GM18858 (cell line): ENCODE measurements around the gene ZNF862.
"Not testable (repeated sequence)": the region's sequence is repeated elsewhere in the genome, so short reads cannot be mapped to it uniquely, and the experiment has no call there.

Experiments
- ATAC-seq: cut with Tn5 transposase; IDR thresholded peaks from one replicate; pipeline ENCODE4 v1.9.1; 2021; ENCODE audit not compliant: unreplicated experiment

The ZNF862 gene

DNA sequence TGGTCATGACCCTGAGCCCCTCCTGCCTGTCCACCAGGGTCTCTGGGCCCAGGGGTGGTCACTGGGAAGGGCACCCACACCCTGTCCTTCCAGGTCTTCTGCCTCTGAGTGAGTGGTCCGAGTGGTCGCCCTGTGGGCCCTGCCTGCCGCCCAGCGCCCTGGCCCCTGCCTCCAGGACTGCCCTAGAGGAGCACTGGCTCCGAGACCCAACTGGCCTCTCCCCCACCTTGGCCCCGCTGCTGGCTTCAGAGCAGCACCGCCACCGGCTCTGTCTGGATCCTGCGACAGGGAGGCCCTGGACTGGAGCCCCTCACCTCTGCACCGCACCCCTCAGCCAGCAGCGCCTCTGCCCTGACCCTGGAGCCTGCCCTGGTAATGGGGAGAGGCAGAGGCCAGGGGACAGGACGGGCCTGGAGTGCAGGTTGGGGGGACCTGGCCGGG, 13.9 kb upstream of the ZNF862 start:
- ATAC-seq = no peak

DNA sequence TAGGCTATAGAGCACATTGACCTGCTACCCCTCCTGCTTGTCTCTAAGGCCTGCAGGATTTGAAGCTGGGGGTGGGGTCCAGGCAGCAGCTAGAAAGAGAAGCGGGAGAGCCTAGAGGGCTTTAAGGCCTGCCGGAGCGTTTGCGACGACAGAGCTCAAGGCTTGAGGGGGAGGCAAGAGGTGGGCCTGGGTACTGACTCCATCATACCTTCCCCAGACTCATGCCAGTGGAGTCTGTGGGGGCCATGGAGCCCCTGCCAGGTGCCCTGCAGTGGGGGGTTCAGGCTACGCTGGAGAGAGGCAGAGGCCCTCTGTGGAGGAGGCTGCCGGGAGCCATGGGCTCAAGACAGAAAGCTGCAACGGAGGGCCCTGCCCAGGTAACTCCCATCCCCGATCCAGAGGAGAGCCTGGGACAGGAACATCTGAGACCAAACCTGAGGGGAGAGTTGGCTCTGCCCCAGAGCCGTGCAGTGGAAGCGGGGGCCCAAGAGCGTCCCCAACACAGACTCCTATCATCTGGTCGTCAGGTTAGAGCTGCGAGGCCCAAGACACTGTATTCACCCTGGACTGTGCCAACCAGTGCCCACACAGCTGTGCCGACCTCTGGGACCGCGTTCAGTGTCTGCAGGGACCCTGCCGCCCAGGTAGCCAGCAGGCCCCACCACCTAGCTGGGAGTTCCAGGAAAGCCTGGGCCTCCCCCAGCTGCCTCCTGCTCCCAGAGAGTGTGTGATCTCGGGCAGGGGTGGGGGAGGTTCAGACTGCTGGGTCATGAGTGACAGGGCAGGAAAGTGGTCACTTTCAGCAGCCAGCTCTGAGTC, 13.2 kb upstream of the ZNF862 start:
- no peak for ATAC-seq

DNA sequence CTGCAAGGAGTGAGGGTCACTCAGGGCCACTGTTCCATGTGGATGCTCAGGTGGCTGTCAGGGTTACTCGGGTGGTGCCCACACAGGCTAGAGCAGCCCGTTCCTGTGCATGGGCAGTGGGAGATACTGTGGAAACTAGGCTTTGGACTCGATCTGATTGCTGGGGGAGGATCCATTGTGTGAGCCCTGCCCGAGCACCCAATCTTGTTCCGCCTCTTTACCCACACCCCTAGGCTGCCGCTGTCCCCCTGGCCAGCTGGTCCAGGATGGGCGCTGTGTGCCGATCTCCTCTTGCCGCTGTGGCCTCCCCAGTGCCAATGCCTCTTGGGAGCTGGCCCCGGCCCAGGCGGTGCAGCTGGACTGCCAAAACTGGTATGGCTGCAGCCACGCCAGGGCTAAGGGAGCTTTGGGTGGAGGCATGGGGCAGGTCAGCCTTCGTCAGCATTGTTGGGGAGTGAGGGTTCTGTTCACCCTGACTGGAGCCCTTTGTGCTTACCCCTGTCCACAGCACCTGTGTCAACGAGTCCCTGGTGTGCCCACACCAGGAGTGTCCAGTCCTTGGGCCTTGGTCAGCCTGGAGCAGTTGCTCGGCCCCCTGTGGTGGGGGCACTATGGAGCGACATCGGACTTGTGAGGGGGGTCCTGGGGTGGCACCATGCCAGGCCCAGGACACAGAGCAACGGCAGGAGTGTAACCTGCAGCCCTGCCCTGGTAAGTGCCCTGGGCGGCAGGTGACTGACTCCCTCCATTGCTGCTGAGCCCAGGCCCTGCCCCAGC, 12.4 kb upstream of the ZNF862 start:
- no peak for ATAC-seq

DNA sequence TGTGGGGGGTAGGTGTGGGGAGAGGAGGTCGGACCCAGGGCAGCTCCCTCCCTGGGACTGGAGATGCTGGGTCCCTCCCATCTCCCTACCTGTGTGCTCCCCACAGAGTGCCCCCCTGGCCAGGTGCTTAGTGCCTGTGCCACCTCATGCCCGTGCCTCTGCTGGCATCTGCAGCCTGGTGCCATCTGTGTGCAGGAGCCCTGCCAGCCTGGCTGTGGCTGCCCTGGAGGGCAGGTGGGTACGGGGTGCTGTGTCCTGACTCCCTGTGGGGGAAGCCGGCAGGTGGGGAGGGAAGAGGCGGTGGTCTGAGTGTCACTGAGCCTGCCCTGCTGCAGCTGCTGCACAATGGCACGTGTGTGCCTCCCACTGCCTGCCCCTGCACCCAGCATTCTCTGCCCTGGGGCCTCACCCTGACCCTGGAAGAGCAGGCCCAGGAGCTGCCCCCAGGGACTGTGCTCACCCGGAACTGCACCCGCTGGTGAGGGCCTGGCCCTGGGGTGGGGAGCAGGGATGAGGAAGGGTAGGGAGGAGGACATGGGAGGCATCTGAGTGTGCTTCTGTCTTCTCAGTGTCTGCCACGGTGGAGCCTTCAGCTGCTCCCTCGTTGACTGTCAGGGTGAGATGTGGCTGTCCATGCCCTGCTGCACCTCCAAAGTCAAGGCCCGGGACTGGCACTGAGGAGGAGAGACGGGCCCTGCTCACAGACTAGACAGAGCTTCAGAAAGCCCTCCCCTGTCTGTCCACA, 11.7 kb upstream of the ZNF862 start:
- no peak for ATAC-seq

DNA sequence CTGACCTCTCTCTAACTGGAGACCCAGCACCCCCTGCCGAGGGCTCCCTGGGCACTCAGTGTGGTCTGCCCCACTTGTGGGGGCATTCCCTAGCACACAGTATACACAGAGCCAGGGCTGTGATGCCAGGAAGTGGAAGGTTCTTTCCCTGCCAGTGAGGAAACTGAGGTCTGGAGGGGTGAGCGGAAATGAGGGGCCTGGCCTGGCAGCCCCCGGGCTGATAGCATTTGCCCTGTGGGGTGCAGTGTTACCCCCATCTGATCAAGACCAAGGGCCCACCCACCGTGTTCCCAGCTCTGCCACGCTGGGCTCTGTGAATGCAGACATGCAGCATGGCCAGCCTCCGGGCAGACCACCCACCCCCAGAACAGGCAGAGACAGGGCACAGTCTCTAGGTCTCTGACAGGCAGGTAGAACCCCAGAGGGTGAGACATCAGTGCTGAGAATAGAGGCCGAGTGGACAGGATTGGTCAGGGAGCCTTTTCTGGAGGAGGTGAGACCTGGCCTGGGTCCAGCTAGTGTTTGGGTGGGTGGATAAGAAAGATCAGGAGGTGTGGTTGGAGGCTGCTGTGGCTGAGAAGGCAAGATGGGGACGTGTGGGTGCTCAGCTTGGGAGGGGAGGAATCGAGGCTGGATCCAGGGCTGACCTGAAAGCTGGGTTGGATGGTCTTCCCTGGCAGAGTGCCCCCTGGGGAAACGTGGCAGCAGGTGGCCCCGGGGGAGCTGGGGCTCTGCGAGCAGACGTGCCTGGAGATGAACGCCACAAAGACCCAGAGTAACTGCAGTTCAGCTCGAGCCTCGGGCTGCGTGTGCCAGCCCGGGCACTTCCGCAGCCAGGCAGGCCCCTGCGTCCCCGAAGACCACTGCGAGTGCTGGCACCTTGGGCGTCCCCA, 10.8 kb upstream of the ZNF862 start:
- ATAC-seq = no peak

DNA sequence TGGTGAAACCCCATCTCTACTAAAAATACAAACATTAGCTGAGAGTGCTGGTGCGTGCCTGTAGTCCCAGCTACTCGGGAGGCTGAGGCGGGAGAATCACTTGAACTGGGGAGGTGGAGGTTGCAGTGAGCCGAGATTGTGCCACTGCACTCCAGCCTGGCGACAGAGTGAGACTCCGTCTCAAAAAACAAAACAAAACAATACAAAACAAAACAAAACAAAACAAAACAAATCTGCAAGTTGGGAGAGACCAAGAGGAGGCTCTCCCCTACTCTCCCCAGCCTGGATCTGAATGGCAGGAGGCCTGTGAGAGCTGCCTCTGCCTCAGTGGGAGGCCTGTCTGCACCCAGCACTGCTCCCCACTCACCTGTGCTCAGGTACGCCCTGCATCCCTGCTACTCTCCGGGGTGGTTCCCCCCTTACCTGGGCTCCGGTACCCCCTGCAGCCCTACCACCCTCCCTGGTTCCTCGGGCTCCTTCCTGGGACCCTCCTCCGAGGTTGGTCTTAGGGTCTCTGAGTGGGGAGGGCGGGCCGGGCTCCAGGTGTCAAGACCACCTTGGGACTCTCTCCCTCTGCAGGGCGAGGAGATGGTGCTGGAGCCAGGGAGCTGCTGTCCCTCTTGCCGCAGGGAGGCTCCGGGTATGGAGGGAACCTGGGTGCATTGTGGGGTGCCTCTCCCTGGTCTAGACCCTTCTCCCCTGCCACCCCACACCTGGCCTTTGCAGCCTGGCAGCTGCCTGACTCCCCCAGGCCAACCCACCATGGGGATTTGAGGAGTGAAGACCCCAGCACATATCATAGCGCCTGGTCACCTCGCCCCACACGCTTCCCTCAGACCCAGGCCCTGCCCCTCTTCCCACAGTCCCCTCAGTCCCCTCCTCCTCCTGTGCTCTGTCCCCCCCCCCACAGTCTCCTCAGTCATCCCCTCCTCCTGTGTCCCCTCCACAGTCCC, 9.5 kb upstream of the ZNF862 start:
- no peak for ATAC-seq

DNA sequence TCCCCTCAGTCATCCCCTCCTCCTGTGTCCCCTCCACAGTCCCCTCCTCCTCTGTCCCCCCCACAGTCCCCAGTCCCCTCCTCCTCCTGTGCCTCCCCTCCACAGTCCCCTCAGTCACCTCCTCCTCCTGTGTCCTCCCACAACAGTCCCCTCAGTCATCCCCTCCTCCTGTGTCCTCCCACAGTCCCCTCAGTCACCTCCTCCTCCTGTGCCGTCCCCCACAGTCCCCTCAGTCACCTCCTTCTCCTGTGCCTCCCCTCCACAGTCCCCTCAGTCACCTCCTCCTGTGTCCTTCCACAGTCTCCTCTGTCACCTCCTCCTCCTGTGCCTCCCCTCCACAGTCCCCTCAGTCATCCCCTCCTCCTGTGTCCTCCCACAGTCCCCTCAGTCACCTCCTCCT, 7.6 kb upstream of the ZNF862 start:
- ATAC-seq = not testable (repeated sequence)

DNA sequence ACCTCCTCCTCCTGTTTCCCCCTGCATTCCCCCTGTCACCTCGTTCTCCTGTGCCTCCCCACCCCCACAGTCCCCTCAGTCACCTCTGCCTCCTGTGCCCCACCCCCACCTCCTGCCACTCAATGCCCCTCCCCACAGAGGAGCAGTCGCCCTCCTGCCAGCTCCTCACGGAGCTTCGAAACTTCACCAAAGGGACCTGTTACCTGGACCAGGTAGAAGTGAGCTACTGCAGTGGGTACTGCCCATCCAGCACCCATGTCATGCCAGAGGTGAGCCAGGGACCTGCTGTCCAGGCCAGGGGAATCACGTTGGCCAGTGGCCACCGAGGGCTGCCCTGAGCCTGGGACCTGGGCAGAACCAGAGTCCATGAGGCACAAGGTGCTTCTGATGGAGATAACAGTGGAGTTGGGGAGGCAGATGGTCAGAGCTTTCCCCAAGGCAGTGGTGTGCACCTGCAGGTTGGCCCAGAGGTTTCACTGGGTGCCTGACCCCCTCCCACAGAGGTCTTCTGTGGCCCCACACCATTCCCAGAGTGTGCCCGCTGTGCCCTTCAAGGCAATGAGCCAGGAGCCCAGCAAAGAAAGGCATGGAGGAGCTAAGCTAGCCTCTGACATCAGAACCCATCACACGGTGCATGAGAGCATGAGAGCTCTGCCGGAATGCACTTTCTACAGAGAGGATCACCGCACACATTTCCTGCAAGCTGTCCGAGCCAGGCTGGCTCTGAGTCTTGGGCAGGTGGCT, 7.0 kb upstream of the ZNF862 start:
- no peak for ATAC-seq

DNA sequence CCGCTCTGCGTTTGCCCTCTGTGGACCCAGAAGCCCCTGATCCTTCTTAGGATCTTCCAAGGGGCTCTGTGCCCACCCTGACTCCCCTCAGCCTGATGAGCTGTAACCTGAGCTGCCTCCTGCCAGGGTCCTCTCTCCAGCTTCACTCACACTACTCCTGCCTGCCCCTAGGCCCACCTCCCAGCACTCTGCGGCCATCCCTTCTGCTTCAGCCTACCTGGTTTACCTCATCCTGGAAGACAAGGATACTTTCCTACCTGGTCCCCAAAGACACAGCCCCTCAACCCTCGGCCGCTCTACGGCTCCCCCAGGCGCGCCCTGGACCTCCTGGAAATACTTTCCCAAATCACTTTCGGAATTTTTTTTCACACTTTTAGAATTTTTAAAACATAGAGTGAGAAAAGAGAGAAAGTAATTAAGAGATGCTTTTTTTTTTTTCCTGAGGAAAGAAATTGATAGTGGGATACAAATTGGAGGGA, 6.4 kb upstream of the ZNF862 start:
- no peak for ATAC-seq

DNA sequence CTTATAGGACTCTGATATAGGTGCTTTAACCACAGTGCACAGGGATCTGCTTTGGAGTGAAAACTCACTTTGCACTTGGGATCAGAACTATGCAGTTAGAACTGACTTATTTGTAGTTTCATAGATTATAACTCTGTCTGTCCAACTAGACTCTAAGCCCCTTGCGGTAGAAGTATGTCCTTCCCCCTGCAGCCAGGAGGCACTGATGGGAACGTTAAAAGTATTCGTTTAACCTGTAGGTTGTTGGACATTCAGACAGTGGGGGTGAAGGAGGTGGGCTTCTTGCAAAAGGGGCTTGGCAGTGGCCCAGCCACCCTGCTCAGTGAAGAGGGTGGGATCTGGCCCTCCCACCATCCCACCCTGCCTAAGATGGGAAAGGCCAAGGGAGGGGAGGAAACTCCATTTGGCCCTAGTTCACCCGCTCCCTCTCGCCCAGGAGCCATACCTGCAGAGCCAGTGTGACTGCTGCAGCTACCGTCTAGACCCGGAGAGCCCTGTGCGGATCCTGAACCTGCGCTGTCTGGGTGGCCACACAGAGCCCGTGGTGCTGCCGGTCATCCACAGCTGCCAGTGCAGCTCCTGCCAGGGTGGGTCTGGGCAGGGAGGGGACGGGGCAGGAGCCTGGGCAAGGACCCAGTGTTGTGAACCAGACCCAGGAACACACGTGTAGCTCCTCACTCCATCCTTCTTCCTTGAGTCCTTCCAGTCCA, 5.7 kb upstream of the ZNF862 start:
- ATAC-seq = no peak

DNA sequence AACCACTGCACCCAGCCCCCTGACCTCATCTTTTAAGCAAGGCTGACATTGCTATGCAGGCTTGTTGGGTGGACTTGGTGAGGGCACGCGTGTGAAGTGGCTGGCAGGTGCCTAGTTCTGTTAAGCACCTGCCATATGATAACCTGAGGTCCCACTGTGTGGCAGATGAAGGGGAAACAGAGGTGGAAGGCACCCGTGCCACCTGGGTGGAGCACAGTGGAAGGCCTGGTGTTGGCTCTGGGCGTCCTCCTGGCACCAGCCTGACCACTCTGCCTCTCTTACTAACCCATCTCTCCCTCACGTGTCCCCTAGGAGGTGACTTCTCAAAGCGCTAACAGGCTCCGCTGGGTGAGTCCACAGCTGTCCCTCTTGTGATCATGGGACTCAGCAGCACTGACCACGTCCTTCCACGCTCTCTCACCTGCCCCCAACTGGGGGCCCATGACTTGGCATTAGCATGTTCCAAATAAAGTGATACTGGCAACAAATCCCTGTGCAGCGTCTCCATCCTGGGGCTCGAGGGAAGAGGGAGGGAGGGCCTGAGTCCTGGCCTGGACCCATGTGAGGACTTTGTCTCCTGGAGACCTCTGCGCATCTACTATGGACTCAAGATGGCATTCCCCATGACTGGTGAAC, 4.6 kb upstream of the ZNF862 start:
- no peak for ATAC-seq

DNA sequence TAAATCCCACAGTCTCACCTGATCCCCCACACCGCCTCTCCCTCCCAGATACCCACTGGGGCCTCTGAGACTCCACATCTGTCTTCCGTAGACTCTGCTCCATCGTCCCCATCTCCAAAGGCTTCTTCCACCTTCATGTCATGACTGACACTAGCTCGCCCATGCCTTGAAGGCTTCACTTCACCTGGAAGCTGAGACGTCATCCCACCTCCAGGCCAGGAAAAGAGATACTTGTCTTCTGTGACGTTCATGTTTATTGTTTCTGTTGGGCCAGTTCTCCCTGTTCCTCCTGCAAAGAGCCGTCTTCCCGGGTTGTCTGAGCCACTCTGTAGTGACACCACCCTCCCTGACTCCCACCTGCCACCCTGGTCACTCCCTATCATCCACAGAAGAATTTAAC, 3.6 kb upstream of the ZNF862 start:
- no peak for ATAC-seq

DNA sequence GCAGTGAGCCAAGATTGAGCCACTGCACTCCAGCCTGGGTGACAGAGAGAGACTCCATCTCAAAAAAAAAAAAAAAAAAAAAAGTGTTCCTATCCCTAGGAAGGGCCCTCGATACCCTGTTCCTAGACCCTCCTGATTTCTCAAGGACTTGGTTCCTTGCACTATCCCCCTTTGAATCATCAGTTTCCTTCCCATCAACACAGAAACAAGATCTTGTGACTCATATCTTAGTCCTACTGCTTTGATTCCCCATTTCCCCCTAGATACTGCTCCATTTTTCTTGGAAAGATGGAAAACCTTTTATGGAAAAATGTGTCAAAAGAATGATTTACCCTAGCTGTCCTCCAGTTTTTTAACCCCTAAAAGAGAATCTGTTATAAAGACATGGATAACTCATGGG, 1.7 kb upstream of the ZNF862 start:
- ATAC-seq = no peak

DNA sequence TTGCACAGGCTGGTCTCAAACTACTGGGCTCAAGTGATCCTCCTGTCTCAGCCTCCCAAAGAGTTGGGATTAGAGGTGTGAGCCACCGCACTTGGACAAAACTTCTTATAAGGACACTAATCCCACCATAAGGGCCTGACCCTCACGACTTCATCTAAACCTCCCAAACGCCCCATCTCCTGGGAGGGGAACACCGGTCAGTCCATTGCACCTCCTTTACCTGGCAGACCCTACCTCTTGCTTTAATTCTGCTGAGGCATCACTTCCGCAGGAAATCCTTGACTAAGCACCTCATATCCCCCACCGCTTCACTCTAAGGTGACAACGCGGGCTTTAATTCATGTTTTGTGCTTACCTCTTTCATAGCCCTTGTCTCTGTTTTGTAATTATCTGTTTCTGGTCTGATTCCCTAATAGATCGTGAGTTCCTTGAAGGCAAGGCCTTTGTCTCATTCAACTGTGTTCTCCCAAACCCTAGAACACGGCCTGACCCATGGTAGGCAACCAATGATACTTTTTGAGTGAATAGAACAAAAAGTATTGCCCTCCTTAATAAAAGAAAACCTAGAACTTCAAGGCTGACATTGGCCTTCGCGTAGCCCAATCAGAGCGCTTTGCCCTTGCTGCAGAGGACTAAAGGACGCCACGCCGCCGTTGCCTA, 481 bp upstream of the ZNF862 start:
- no peak for ATAC-seq

DNA sequence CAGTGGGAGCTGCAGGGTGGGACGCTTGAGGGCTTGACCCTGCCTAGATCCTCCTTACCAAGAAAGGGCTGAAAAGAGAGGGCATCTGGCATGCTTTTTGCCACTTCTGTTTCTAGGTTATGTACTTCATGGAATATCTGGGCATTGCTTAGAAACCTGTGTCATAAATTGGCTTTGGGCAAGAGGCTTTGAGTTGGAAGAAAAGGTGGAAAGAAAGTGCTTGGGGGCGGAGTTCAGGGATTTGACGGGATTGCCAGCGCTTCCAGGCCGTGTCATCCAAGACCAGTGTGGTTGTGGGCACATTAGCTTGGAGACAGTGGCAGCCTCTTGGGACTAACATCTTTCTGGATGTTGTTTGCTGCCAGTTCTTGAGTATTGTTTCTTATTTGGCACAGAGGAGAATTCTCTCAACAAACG, 825 bp downstream of the ZNF862 start:
- no peak for ATAC-seq

DNA sequence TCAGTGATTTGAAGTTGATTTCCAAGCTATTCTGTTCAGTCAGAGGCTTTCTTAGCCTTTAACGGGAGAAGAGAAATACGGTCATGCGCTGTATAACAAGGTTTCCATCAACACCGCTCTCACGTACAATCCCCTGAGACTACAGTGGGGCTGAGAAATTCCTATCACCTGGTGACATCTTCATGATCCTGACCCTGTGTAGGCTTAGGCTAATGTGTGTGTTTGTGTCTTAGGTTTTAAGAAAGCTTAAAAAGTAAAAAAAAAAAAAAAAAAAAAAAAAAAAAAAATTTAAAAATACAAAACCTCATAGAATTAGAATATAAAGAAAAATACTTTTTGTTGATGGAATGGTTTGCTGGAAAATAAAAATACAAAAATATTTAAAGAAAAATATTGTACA, 1.8 kb downstream of the ZNF862 start:
- no peak for ATAC-seq

DNA sequence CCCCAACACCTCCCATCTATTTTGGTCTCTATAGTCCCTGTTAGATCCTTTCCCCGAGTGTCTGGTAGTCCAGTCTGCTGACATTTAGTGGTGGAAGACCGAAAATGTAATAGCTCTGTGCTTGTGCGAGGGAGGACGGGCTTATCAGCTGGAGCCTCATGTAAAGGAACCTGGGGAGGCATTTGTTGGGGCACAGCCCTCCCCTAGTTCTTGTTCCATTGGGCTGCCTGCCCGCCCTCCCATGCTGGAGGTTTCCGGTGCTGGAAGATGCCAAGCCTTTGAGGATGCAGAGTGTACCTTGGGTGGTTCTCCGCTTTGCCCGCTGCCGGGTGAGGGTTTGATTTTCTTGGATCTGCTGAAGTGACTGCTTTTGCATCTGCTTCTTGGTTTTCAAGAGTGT, 5.4 kb downstream of the ZNF862 start:
- ATAC-seq = no peak
